ENCODE measurements around the gene PPP6R1. TPM values are rescaled to one million over a fixed set of nuclear protein-coding genes. Genes with fewer than 3 reads are reported as not detected.
"Not testable (repeated sequence)": the region's sequence is repeated elsewhere in the genome, so short reads cannot be mapped to it uniquely, and the experiment has no call there.

Gene PPP6R1
- total RNA-seq, 1 experiment from 2014 or later, result 51.7 TPM

DNA sequence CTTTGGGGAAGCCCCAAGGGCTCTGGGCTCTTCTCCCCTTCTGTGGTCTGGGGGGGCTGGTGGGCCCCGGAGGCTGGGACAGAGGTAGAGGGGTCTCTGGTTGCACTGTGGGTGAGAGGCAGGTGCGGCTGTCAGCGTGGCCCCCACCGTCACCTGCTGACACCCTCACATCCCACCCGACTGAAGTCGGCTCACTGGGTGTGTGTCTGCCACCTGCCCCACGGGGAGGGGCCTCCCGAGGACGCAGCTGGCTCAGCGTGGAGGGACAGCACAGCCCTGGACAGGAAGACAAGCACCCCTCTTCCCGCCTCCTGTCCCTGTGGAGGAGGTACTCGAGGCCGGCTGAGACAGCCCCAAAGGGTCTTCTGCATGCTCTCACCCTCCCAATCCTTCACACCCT is 28.0 kb downstream of the PPP6R1 start:
- H3K4me3 ChIP-seq (ENCODE audit: insufficient read depth, low read depth, low read length), result no peak overlapping the region
- peak; percentile 51 for DNase-seq
- no peaks in the 10 kb centered on the region for H3K27me3 ChIP-seq (ENCODE audit: control insufficient read depth, insufficient read depth, low read length)
- peaks cover 16% of the 10 kb centered on the region for H3K36me3 ChIP-seq (replicated peaks; ENCODE audit: control insufficient read depth, insufficient read depth, low read length)

DNA sequence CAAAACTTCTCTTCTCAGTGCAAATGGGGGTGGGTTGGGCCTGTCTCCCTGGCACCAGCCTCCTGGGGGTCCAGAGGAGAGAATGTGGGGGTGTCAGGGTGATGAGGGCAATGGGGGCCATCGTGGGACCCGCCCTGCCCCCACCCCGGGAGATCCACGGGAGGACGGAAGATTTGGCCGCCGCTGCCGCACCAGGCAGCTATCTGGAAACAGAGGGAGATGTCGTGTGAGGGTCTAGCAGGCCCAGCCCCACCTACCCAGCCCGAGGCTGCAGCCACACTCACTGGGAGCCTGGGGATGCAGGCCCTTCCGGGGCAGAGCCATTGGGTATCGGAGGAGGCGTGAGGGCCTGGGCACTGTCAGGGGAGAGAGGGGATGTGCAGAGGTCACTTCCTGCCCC is 28.5 kb downstream of the PPP6R1 start:
- Histone ChIP-seq H3K36me3 (replicated peaks; ENCODE audit: control insufficient read depth, insufficient read depth, low read length) (peaks cover 15% of the 10 kb centered on the region), H3K27me3 (ENCODE audit: control insufficient read depth, insufficient read depth, low read length) (no peaks in the 10 kb centered on the region), H3K4me3 (ENCODE audit: insufficient read depth, low read depth, low read length) (no peak overlapping the region)
- DNase-seq, result no peak

DNA sequence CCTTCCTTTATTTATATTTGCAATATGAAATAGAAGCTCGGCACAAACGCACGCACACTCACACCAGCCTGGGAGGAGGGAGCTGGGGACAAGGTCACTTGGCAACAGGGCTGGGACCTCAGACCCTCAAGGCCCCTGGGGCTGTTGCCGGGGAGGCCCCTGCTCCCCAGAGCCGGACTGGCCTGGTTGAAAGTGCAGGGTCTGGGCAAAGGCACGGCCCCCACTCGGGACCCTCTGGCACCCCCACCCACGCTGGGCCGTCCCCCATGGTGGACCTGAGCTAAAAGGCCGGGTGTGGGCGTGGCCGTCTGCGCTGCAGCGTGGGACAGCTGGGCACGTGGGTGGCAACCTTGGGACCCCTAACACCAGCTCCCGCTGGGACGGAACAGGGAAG is 29.0 kb downstream of the PPP6R1 start:
- H3K4me3 ChIP-seq (ENCODE audit: insufficient read depth, low read depth, low read length), result no peak overlapping the region
- no peaks in the 10 kb centered on the region for H3K27me3 ChIP-seq (ENCODE audit: control insufficient read depth, insufficient read depth, low read length)
- DNase-seq, result peak; percentile 43
- peaks cover 15% of the 10 kb centered on the region for H3K36me3 ChIP-seq (replicated peaks; ENCODE audit: control insufficient read depth, insufficient read depth, low read length)

DNA sequence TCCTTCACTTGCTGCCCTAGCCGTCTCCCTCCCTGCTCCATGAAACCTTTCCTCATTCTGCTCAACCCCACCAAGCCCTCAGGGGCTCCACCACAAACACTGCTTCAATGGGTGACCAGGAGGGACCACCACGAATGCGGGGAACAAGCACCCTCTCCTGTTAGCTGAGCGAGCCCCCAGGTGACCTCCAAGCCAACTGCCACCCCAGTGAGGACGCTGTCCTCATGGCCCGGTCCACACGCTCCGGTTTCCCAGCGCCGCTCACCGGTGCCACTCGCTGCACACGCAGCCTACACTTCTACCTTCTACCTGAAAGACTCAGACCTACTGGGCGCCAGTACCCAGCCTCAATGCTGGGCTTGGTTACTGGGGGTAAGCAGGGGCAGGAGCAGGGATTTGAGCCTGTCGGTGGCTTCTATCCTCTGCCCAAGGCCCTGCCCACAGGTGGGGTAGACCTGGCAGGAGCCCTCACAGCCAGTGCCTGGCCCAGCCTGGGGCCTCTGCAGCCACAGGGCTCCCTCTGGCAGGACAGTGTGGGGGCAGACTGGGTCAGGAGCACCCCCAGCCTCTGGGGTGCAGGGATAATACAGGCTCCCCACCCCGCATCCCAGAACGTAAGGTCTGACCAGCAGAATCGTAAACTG is 29.6 kb downstream of the PPP6R1 start:
- H3K4me3 ChIP-seq (ENCODE audit: insufficient read depth, low read depth, low read length), result no peak overlapping the region
- DNase-seq, result peak; percentile 40
- H3K36me3 ChIP-seq (replicated peaks; ENCODE audit: control insufficient read depth, insufficient read depth, low read length), result peaks cover 12% of the 10 kb centered on the region
- H3K27me3 ChIP-seq (ENCODE audit: control insufficient read depth, insufficient read depth, low read length), result no peaks in the 10 kb centered on the region

DNA sequence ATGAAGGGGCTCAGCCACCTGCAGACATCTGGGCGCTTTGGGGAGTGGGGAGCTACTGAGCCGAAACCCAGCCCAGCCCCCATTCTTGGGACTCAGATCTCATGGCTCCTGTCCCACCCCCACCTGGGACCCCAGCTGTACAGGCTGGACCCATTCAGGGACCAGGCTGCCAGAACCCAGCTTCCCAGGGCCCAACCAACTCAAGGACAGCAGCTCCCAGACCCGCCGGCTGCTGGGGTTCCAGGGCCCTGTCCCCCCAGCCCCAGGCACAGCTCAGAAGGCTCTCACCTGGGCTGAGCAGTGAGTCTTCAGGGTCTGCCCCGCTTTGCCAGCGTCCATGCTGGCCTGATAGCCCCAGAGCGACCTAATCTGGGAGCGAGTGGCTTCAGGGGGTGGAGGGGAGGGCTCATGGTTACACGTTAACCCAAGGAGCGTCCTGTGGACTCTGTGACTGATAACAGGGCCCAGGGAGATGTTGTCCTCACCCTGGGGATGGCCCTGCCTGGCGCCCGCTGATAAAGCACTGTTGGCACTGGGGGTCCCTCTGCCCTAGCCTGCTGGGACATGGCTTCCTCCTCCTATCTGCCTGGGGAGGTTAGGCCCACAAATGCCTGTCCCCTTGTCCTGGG is 30.3 kb downstream of the PPP6R1 start, which contains the start of gene TMEM86B:
Gene TMEM86B, minus strand, starts transcription at position 361 of the 629 bp plus-strand sequence. Its CDS starts 22 bp downstream, at position 339.
- no peak within 1 kb of the TSS for H3K4me3 ChIP-seq (ENCODE audit: insufficient read depth, low read depth, low read length)
- peak; percentile 48 for DNase-seq

DNA sequence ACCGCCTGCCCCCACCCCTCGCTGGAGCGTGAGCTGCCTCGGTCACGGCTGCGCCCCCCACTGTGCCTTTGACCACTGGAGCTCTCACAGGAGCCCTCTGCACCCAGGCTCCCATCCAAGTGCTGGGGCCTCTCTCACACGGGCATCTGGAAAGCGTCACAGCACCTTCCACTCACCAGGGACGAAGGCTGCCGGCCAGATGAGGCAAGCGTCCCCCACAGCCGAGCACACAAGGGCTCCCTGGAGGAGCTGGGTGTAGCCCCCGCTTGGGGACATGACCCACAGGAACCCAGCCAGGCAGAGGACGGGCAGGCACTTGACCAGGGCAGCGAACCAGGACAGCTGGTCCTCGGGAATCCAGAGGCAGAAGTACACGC is 30.8 kb downstream of the PPP6R1 start:
- no peak overlapping the region for H3K4me3 ChIP-seq (ENCODE audit: insufficient read depth, low read depth, low read length)
- peak; percentile 68 for DNase-seq
- peaks cover 12% of the 10 kb centered on the region for H3K36me3 ChIP-seq (replicated peaks; ENCODE audit: control insufficient read depth, insufficient read depth, low read length)
- no peaks in the 10 kb centered on the region for H3K27me3 ChIP-seq (ENCODE audit: control insufficient read depth, insufficient read depth, low read length)

More for the DNA sequence above, 30.3 kb downstream of the PPP6R1 start, which contains the start of gene TMEM86B:
- H3K27me3 ChIP-seq (ENCODE audit: control insufficient read depth, insufficient read depth, low read length), result no peaks in the 10 kb centered on the region
- peaks cover 12% of the 10 kb centered on the region for H3K36me3 ChIP-seq (replicated peaks; ENCODE audit: control insufficient read depth, insufficient read depth, low read length)

DNA sequence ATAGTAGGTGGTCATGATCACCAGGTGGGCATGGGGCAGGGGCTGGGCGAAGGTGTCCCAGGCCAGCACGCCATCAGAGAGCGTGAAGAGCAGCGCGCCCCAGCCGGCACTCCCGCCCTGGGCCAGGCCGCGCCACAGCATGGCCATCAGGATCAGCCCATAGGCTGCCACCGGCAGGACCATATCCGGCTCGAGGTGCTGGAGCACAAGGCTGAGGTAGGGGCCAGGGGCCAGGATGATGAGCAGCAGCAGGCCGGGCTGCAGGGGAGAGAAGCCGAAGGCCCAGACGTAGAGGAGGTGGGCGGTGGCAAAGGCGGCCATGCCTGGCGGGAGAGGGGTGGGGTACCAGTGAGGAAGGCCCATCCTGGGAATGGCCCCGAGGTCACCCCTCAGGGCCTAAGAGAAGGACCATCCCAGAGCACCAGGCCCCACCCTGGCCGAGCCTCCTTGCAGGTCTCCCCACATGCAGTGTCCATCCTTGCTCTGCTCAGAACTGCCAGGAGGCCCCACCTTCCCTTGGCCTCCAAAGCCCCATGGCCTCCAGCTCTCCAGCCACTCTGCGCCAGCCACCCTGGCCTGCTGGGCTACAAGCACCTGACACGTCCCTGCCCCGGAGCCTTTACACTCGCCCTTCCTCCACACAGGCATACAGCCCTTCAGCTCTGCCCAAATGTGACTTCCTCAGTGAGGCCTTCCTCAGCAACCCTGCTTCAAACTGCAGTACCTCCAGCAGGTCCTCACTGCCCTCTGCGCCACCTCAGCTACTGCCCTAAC is 31.4 kb downstream of the PPP6R1 start:
- no peaks in the 10 kb centered on the region for H3K27me3 ChIP-seq (ENCODE audit: control insufficient read depth, insufficient read depth, low read length)

DNA sequence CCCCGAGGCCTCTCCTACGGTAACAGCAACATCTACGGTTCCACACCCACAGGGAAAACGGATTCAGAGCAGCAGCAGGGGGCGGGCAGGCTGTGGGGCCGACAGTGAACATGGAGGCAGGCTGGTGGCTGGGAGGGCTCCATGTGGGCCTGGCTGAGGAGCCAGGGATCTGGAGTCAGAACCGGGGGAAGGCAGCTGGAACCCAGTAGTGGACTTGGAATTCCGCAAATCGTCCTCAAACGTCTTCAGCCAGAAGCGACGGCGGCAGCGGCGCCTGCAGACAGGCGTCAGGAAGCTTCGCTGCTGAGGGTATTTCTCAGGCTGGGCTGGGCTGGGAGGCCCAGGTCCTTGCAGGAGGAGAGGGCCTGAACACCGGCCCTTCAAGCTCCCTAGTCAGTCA is 32.0 kb downstream of the PPP6R1 start:
- Histone ChIP-seq H3K27me3 (ENCODE audit: control insufficient read depth, insufficient read depth, low read length) (no peaks in the 10 kb centered on the region), H3K4me3 (ENCODE audit: insufficient read depth, low read depth, low read length) (no peak overlapping the region), H3K36me3 (replicated peaks; ENCODE audit: control insufficient read depth, insufficient read depth, low read length) (peaks cover 6% of the 10 kb centered on the region)
- peak; percentile 44 for DNase-seq

More for the DNA sequence above, 31.4 kb downstream of the PPP6R1 start:
- H3K36me3 ChIP-seq (replicated peaks; ENCODE audit: control insufficient read depth, insufficient read depth, low read length), result peaks cover 8% of the 10 kb centered on the region
- H3K4me3 ChIP-seq (ENCODE audit: insufficient read depth, low read depth, low read length), result no peak overlapping the region
- DNase-seq, result peak; percentile 47

DNA sequence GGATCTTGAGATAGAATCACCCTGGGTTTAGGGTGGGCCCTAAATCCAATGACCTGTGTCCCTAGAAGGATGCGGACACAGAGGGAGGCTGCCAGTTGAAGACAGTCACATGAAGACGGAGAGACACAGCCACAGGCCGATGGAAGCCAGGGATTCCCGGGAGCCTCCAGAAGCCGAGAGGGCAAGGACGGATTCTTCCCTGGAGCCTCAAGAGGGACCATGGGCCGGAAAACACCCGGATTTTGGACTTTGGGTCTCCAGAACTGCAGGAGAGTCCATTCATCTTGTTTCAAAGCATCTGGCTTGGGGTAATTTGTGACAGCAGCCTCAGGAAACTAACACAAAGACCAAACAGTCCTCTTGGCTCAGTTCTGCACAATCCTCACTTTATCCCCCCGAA is 32.5 kb downstream of the PPP6R1 start:
- Histone ChIP-seq H3K36me3 (replicated peaks; ENCODE audit: control insufficient read depth, insufficient read depth, low read length) (peaks cover 4% of the 10 kb centered on the region), H3K4me3 (ENCODE audit: insufficient read depth, low read depth, low read length) (no peak overlapping the region), H3K27me3 (ENCODE audit: control insufficient read depth, insufficient read depth, low read length) (no peaks in the 10 kb centered on the region)
- DNase-seq, result peak; percentile 18

DNA sequence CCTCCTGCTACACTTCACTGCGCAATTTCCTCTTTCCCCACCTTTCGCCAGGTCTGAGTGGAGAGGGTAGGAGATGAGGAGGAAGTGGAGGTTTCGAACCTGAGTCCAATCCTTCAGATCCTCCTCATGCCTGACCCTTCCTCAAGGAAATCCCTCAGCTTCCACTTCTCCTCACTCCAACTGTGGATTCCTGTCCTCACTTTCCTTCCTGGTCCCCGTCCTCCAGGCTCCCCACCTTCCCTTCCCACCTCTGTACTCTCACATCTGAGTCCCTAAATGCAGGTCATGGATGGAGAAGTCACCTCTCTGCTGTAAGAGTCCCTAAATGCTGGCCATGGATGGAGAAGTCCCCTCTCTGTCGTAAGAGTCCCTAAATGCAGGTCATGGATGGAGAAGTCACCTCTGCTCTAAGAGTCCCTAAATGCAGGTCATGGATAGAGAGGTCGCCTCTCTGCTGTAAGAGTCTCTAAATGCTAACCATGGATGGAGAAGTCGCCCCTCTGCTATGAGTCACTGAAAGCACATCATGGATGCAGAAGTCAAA is 33.3 kb downstream of the PPP6R1 start:
- DNase-seq, result peak; percentile 24
- H3K36me3 ChIP-seq (replicated peaks; ENCODE audit: control insufficient read depth, insufficient read depth, low read length), result no peaks in the 10 kb centered on the region; the same call in none of the 2 replicates
- no peaks in the 10 kb centered on the region for H3K27me3 ChIP-seq (ENCODE audit: control insufficient read depth, insufficient read depth, low read length)
- no peak overlapping the region for H3K4me3 ChIP-seq (ENCODE audit: insufficient read depth, low read depth, low read length)

DNA sequence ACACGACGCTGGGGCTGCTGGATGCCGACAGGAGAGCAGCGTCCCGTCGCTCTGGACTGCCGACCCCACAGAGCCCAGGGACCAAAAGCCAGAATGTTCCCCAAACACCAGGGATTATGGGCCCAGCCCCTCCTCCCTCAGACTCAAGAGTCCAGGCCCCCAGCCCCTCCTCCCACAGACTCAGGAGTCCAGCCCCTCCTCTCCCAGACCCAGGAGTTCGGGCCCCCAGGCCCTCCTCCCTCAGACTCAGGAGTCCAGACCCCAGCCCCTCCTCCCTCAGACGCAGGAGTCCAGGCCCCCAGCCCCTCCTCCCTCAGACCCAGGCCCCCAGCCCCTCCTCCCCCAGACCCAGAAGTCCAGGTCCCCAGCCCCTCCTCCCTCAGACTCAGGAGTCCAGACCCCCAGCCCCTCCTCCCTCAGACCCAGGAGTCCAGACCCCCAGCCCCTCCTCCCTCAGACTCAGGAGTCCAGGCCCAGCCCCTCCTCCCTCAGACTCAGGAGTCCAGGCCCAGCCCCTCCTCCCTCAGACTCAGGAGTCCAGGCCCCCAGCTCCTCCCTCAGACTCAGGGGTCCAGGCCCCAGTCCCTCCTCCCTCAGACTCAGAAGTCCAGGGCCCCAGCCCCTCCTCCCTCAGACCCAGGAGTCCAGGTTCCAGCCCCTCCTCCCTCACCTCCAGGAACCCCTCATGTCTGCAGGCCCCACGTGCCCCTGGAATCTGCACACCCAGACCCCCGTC is 34.0 kb downstream of the PPP6R1 start:
- H3K36me3 ChIP-seq (replicated peaks; ENCODE audit: control insufficient read depth, insufficient read depth, low read length); H3K4me3 ChIP-seq (ENCODE audit: insufficient read depth, low read depth, low read length); H3K27me3 ChIP-seq (ENCODE audit: control insufficient read depth, insufficient read depth, low read length); DNase-seq: not testable (repeated sequence)

DNA sequence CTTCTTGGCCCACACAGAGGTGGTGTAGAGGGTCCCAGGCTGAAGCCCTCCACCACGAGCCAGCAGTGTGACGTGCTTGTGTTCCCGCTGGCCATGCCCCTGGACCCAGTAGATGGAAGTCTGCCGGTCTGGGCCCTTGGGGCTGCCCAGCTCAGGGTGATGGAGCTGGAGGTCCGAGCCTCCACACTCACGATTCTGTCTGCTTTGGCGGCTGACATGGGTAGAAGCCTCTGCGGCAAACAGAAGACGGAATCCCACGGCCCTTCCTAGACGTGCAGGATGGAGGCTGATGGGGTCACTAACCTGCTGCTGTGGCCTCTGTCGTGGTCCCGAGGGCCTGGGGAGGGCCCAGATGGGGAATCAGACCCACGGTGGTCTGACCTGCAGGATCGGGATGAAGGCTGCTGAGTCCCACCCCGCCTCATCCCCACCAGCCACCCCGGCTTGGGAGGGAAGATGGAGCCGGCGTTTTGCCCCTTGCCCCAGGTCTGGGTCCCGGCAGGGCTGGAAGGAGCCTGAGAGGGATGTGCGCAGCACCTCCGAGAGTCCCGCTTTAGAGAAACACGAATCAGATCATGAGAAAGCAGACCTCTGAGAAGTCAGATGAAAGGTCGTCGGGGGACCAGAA is 34.7 kb downstream of the PPP6R1 start:
- peak; percentile 55 for DNase-seq
- Histone ChIP-seq H3K4me3 (ENCODE audit: insufficient read depth, low read depth, low read length) (no peak overlapping the region), H3K27me3 (ENCODE audit: control insufficient read depth, insufficient read depth, low read length) (no peaks in the 10 kb centered on the region), H3K36me3 (replicated peaks; ENCODE audit: control insufficient read depth, insufficient read depth, low read length) (no peaks in the 10 kb centered on the region; the same call in 1 of the 2 replicates)

DNA sequence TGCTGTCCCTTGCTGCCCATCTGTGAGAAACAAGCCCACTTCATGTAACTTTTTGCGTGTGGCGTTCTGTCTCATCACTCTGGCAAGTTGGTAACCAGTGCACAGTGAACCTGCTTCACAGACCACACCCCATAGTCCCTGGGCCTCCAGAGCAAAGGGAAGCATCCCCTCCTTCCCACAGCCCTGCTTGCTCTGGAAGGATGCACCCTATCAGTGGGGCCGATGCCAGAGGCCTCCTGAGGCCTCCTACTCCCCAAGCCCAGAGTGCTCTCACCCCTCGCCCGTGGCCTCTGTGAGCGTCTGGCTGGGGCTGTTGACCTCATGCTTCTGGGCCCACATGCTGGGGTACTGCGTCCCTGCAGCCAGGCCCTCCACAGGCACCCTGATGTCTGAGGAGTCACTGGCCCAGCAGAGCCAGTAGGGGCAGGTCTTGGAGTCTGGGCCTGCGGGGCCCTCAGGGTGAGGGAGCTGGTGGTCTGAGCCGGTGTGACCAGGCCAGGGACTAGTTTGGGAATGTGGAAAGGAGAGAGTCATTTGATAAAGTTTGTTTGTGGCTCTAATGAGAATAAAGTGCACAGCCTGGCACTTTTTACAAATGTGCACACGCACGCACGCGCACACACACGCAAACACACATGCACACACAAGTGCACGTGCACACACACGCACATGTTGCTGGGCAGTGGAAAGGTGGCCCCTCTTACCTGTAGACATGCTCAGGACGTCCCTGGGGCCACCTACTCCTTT is 35.4 kb downstream of the PPP6R1 start:
- H3K27me3 ChIP-seq (ENCODE audit: control insufficient read depth, insufficient read depth, low read length), result no peaks in the 10 kb centered on the region
- no peak overlapping the region for H3K4me3 ChIP-seq (ENCODE audit: insufficient read depth, low read depth, low read length)
- H3K36me3 ChIP-seq (replicated peaks; ENCODE audit: control insufficient read depth, insufficient read depth, low read length), result no peaks in the 10 kb centered on the region
- DNase-seq, result peak; percentile 41

All from H7 (cell line).